ENCODE measurements around the gene OTOA.

Gene OTOA

GRCh38 chr16:21663889-21664647 is at the start of gene OTOA:
TSS of gene OTOA (plus strand) at chr16:21663968. CDS start at chr16:21678515, 14,547 bp downstream.
- TF ChIP-seq, protein P1, sequence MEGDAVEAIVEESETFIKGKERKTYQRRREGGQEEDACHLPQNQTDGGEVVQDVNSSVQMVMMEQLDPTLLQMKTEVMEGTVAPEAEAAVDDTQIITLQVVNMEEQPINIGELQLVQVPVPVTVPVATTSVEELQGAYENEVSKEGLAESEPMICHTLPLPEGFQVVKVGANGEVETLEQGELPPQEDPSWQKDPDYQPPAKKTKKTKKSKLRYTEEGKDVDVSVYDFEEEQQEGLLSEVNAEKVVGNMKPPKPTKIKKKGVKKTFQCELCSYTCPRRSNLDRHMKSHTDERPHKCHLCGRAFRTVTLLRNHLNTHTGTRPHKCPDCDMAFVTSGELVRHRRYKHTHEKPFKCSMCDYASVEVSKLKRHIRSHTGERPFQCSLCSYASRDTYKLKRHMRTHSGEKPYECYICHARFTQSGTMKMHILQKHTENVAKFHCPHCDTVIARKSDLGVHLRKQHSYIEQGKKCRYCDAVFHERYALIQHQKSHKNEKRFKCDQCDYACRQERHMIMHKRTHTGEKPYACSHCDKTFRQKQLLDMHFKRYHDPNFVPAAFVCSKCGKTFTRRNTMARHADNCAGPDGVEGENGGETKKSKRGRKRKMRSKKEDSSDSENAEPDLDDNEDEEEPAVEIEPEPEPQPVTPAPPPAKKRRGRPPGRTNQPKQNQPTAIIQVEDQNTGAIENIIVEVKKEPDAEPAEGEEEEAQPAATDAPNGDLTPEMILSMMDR (conservative IDR thresholded peaks at IDR 0.05) = no peak
- H3K27ac ChIP-seq = no peak within 1 kb of the TSS

GRCh38 chr16:21614896-21615295 is 48.9 kb upstream of the OTOA start:
- TF ChIP-seq, protein P1 (conservative IDR thresholded peaks at IDR 0.05) = no peak

GRCh38 chr16:21617607-21618006 is 46.2 kb upstream of the OTOA start:
- no peak overlapping the region for H3K27ac ChIP-seq
- TF ChIP-seq, protein P1 (conservative IDR thresholded peaks at IDR 0.05) = no peak

More at GRCh38 chr16:21614896-21615295, 48.9 kb upstream of the OTOA start:
- no peak overlapping the region for H3K27ac ChIP-seq

DNA sequence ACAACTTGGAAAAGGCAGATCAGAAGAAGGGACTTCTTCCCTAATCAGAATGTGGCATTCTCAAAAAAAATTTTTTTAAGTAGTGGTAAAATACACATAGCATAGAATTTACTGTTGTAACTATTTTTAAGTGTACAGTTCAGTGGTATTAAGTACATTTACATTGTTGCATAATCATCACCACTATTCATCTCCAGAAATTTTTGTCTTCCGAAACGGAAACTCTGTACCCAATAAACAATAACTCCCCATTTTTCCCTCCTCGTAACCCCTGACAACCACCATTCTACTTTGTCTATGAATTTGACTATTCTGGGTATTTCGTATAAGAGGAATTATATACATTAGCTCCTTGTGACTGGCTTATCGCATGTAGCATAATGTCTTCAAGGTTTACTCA is 45.5 kb upstream of the OTOA start:
- TF ChIP-seq, protein P1 (conservative IDR thresholded peaks at IDR 0.05) = no peak
- no peak overlapping the region for H3K27ac ChIP-seq

GRCh38 chr16:21619765-21620425 is 43.9 kb upstream of the OTOA start:
- TF ChIP-seq, protein P1 (conservative IDR thresholded peaks at IDR 0.05) = no peak
- no peak overlapping the region for H3K27ac ChIP-seq

GRCh38 chr16:21620592-21620991 is 43.2 kb upstream of the OTOA start:
- TF ChIP-seq, protein P1 (conservative IDR thresholded peaks at IDR 0.05) = no peak
- no peak overlapping the region for H3K27ac ChIP-seq

- TF ChIP-seq, protein P1 (conservative IDR thresholded peaks at IDR 0.05) = no peak
- no peak overlapping the region for H3K27ac ChIP-seq
Measured at GRCh38 chr16:21622545-21622944, 41.2 kb upstream of the OTOA start.

Data from VCaP (cell line).